ENCODE measurements around the gene RASL11B. TPM values are rescaled to one million over a fixed set of nuclear protein-coding genes. Genes with fewer than 3 reads are reported as not detected.

The RASL11B gene
- total RNA-seq, 1 donor = 0.63 TPM

GRCh38 chr4:52837716-52838558 is 24.2 kb upstream of the RASL11B start:
- TF ChIP-seq, protein P1, sequence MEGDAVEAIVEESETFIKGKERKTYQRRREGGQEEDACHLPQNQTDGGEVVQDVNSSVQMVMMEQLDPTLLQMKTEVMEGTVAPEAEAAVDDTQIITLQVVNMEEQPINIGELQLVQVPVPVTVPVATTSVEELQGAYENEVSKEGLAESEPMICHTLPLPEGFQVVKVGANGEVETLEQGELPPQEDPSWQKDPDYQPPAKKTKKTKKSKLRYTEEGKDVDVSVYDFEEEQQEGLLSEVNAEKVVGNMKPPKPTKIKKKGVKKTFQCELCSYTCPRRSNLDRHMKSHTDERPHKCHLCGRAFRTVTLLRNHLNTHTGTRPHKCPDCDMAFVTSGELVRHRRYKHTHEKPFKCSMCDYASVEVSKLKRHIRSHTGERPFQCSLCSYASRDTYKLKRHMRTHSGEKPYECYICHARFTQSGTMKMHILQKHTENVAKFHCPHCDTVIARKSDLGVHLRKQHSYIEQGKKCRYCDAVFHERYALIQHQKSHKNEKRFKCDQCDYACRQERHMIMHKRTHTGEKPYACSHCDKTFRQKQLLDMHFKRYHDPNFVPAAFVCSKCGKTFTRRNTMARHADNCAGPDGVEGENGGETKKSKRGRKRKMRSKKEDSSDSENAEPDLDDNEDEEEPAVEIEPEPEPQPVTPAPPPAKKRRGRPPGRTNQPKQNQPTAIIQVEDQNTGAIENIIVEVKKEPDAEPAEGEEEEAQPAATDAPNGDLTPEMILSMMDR (IDR thresholded peaks at IDR 0.05; ENCODE audit: insufficient read depth, low read length) = no peak
- DNase-seq (ENCODE audit: low read depth) = peak; percentile 22
- H3K4me3 ChIP-seq (ENCODE audit: low read depth, low read length) = no peak overlapping the region

GRCh38 chr4:52838729-52839586 is 23.2 kb upstream of the RASL11B start:
- TF ChIP-seq, protein P1 (IDR thresholded peaks at IDR 0.05; ENCODE audit: insufficient read depth, low read length) = no peak
- DNase-seq (ENCODE audit: low read depth) = no peak
- no peak overlapping the region for H3K4me3 ChIP-seq (ENCODE audit: low read depth, low read length)

GRCh38 chr4:52840531-52841370 is 21.4 kb upstream of the RASL11B start:
- no peak for DNase-seq (ENCODE audit: low read depth)
- TF ChIP-seq, protein P1 (IDR thresholded peaks at IDR 0.05; ENCODE audit: insufficient read depth, low read length) = no peak
- H3K4me3 ChIP-seq (ENCODE audit: low read depth, low read length) = no peak overlapping the region

DNA sequence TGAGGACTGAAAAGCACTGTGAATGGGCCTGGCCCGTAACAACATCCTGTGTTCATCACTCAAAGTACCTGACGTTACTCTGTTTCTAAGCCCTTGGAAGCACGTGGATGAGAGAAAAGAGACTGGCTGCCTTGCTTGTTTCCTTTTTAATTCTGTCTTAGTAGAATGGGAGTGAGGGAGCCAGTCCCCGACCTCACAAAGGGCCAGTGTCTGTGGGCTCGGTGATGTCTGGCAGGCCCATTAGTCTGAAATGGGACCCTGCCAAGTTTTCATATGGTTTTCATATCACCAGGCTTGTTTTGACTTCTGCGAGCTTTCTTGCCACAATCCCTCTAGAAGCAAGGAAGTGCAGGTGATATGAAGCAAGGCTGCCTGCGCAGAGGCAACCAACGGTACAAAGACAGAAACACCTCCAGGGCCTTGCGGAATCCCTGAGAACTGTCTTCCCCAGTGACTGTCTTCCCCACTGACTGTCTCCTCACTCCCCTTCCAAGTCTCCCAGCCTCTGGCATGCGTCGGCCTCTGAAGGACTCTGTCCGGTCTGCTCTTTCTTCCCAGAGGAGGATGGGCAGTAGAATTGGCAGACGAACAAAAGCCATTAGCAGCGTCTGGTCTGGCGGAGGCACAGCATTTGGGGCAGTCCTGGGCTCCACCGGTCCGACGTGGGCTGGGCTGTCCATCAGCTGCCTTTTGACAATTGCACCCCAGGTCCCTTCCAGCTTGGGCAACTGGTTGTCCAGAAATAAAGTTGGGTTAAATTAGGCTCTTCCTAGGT is 20.2 kb upstream of the RASL11B start:
- TF ChIP-seq, protein P1 (IDR thresholded peaks at IDR 0.05; ENCODE audit: insufficient read depth, low read length) = no peak
- H3K4me3 ChIP-seq (ENCODE audit: low read depth, low read length) = no peak overlapping the region
- DNase-seq (ENCODE audit: low read depth) = no peak

GRCh38 chr4:52842792-52843191 is 19.3 kb upstream of the RASL11B start:
- TF ChIP-seq, protein P1 (IDR thresholded peaks at IDR 0.05; ENCODE audit: insufficient read depth, low read length) = no peak
- no peak for DNase-seq (ENCODE audit: low read depth)
- no peak overlapping the region for H3K4me3 ChIP-seq (ENCODE audit: low read depth, low read length)

Measured in fibroblast of the aortic adventitia (primary cell).